Islet of Langerhans (tissue), 1 donor: ENCODE results near the gene WDR37.

Source experiments
- FAIRE-seq: peaks from one replicate; lab custom pipeline; 2011; peaks lifted over from hg19 to GRCh38; lab: Jason Lieb, UNC

WDR37 gene

DNA sequence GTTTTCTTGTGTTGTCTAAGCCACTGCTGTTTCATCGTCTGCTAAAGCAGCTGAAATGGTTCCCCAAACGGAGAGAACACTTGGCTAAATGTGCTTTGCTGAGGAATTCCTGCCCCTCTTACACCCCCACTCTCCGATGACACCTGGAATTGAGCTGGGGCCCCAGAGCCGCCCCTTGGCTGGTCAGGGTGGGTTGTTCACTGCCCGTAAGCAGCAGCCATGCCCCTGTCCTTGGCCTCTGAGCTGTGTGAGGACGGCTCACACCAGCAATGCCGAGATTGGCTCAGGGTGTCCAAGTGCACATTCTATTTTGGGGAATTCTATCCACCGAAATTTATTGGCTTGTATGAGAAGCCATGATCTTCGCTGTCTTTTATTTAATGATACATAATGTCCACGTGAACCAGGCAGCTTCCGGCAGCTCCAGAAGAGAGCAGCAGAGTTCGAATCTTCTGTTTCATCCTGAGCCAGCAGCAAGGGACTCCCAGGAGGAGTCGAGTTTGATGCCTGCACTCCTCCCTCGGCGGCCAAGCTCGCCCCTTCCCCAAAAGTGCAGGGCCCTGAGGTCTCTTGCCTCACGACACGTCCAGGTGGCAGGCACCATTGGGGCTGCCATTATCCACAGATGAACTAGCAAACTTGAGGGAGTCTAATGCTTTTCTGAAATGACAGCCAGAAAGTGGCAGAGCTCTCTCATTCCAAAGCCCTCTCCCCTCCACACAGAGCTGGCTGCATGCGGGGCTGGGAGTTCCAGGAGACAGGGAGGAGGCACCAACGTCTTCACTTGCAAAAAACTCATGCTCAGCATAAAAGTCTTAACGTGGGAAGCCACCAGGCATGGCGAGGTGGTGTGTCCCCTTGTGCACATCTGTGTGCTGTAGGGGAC is 114.0 kb downstream of the WDR37 start:
- FAIRE-seq = no peak

DNA sequence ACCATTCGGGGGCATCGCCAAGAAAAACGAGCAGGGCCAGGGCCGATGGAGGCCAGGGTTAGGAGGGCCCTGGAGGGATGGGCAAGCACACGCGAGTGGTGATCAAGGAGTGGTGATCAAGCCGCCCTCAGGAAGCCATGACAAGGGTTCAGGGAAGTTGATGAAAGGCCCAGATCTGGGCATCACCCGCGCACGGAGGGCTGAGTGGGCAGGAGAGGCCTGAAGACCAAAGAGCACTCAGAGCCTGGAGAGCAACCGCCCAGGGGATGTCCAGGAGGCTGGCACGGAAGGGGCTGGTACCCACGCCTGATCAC is 114.6 kb downstream of the WDR37 start:
- no peak for FAIRE-seq

DNA sequence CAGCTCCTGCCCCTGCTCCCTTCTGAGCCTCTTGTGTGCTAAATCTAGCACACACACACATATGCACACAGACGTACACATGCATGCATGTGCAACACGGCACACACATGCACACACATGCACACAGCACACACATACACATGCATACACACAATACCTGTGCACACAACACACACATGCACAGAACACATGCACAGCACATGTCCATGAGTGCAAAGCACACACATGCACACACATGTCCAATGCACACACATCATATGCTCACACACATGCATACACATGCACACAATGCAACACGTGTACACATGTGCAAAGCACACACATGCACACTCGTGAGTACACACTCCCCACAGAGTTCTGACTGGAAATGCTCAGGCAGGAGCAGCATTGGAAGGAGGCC is 115.0 kb downstream of the WDR37 start:
- no peak for FAIRE-seq

DNA sequence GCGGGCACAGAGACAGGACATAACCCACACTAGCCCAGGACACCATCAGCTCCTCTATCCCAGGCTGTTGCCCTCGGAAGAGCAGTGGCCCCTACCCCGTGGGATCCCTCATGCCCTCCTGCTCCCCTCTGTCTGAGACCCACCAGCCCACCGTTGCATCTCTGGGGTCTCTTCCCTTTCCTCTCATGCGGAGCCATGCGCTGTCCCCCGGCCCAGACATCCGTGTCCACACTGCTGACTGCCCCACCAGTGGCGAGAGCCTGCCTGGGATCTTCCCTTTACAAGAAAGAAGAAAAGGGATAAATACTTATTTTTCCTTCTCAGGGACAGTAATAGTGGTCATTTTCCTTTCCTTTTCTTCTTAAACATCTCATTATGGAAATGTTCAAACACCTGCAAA is 115.4 kb downstream of the WDR37 start:
- FAIRE-seq = no peak

DNA sequence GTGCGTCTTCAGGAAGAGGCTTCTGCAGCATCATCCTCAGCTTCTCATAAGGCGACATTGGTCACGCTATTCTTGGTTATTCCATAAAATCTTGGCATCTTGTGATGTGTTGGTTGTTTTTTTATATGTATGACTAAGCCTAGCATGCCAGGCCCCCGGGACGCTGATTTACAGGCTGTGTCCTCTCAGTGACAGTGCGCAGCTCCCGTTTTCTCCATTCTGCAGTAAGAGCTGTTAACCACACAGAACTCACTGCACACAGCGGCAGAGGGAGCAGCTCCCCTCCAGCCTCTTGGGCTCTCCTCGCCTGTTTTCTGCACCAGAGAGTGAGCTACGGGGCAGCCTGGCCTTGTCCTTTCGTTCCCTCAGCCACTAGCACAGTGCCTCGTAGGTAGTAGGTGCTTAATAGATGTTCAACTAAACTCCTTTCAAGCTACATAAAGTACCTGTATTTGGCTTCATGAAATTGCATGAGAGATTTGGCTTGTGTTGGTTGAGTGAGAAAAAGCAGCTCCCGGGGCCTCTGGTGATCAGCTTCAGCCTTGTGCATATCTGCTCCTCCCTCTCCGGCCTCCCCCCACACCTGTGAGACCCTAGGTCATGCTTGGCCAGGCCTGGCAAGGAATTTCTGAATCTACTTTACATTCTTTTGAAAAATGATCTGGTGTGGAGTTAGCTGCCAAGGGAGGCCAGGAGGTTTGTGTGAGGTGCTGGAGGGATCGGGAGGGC is 116.2 kb downstream of the WDR37 start:
- no peak for FAIRE-seq

DNA sequence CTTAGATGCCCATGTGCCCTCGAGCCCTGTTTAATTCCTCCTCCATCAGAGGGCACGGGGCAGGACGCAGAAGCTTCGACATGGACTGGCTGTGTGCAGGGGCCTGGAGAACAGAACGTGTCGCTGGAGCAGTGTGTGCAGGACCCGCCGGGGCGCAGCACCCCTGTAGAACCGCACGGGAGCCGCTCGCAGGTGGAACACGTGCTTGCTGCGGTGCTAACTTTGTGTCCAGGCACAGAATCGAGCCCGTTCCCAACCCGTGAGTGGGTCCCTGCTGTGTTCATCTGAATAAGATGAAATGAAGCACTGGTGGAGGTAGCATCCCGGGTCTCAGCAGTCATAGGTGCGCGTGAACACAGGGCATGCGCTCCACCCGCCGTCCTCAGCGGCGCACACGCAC is 116.9 kb downstream of the WDR37 start:
- no peak for FAIRE-seq

DNA sequence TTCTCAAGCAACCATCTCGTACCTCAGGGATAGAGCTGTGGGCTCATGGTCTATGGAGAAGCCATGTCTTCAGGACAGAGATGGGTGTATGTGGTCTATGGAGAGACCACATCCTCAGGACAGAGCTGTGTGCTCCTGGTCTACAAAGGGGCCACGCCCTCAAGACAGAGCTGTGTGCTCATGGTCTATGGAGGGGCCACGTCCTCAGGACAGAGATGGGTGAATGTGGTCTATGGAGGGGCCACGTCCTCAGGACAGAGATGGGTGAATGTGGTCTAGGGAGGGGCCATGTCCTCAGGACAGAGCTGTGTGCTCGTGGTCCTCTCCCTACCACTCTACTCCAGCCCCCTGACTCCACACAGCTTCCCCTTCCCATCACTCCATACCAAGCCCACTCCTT is 117.8 kb downstream of the WDR37 start:
- no peak for FAIRE-seq

DNA sequence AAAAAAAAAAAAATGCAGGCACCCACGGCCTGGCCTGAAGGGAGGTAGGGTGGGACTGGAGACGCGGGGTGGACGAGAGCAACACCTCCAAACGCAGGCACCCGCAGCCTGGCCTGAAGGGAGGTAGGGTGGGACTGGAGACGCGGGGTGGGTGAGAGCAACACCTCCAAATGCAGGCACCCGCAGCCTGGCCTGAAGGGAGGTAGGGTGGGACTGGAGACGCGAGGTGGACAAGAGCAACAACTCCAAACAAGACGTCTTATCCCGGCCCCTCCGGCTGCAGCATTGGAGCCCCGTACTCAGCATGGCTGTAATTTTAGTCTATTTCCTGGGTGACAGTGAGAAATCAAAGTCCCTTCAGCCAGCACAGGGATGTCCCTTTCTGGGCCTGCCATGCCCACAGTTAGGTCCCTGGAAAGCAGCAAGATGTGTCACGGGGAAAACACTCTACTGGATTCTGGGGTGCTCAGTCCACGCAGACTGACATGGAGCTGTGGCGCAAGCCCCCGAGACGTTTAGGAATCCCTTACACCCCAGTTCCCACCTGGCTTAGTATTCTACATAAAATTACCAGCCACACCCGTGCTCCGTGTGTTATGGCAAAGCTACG is 119.9 kb downstream of the WDR37 start:
- FAIRE-seq = no peak

DNA sequence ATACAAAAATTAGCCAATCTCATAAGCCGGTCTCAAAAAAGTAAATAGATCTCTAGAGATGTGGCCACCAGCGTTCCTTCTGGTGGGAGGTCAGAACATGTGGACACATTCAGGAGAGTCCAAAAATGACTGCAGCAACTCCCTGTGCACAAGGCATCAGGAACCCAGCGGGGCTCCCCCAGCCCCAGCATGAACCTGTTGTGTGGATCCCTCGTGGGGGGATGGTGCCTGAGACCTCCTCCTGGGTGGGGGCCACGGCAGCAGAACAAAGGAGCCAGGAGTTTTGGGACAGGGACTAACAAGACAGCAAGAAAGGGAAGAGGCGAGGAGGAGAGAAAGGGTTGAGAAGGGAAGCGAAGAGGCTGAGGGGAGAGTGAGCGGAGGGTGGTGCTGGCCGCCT is 121.8 kb downstream of the WDR37 start:
- FAIRE-seq = no peak

DNA sequence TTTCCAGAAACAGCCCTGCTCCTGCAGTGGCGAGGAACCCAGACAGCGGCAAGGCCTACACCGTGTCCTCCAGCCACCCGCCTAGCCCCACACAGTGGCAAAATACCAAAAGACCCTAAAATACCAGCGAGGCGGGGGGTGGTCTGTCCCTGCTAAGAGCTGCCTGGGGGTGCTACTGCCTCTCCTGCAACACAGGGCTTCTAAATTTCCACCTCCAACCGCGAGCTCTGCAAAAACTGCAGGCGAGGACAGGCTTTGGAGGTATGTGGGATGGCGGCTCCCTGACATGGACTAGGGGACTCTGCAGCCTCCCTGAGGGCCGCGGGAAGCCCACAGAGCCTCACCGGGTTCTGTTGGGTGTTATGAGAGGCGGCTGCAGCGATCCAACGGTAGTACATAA is 122.3 kb downstream of the WDR37 start:
- FAIRE-seq = no peak

DNA sequence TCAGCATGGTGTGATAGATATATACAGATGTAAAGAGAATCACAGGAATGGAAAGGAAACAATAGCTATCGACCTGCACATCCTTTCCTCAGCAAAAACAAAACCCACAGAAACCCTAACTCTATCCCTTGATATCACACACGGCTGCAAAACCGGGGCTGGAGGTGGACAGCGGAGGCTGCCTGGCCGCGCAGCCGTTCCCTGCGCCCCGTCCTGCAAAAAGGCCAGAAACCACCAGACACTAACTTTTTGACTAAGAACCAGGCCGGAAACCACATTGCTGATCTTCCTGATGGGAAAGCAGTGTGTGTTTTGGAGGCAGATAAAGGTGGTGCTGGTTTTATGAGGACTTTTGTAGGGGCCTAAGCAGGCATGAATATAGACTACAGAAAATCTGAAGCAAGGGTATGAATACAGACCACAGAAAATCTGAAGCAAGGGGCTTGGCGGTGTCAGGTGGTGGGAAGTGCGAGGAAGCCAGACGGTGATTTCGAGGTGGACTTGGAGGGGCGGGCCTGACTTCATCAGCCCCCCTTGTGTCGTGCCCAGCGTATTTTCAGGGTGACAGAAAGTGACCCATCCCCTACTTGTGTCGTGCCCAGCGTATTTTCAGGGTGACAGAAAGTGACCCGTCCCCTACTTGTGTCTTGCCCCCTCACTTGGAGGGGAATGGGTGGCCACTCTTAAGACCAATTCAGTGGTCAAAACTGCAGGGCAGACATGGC is 123.3 kb downstream of the WDR37 start:
- FAIRE-seq = no peak

DNA sequence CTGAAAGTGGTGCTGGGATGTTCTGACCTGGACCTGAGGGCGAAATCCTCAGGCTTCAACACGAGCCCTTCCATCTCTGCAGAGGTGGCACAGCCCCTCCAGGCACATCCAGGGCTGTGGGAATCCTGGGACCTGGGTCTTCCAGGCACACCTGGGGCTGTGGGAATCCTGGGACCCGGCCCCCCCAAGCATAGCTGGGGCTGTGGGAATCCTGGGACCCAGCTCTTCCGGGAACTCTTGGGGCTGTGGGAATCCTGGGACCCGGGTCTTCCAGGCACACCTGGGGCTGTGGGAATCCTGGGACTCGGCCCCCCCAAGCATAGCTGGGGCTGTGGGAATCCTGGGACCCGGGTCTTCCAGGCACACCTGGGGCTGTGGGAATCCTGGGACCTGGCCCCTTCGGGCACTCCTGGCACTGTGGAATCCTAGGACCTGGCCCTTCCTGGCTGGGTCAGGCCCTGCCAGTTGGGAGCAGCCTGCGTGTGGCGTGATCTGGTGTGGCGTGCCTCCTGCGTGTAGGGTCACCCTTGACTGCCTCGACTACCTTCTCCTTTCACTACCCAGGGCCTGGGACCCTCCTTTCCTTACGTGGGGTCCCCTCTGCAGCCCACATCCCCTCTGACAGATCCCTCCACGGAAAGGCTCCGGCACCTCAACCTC is 124.0 kb downstream of the WDR37 start:
- no peak for FAIRE-seq

DNA sequence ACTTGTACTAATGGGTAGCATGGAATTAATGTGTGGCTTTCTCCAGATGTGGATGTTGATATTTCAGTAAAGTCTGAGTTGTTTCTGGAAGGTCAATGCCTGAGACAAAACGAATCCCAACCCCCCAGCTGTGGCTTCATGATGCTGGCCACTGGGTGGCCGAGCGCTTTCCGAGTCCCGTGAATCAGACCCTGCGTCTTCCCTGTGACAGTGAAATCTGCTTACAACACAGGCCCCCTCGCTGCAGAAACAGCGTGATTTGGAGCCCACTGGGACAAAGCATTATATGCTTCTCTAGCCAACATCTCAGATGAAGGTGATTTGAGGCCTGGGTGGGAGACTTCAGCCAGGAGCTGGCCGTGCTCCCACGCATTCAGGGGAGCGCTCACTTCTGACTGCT is 124.7 kb downstream of the WDR37 start:
- FAIRE-seq = no peak
